ENCODE results near the gene SERPIND1.

Gene SERPIND1

GRCh38 chr22:20785415-20785814 lies 11.5 kb downstream of the SERPIND1 start:
- H3K9me3 ChIP-seq (ENCODE audit: control insufficient read depth, low read length) = no peaks in the 10 kb centered on the region
- H3K4me1 ChIP-seq (ENCODE audit: control insufficient read depth, insufficient read depth, low read length, poor library complexity, severe bottlenecking) = no peaks in the 10 kb centered on the region
- WGBS, 2 experiments (ENCODE audit: insufficient coverage in 2 of 2) = 71 to 80% methylated on average over 1 to 2 of the region's 3 CpGs
- peaks cover 28% of the 10 kb centered on the region for H3K36me3 ChIP-seq (ENCODE audit: control insufficient read depth, insufficient read depth, low read length)
- no peak overlapping the region for H3K4me3 ChIP-seq (ENCODE audit: extremely low read depth, insufficient read depth, low read length, poor library complexity, severe bottlenecking)
- no peak overlapping the region for H3K27ac ChIP-seq (ENCODE audit: low read depth, low read length, severe bottlenecking)

GRCh38 chr22:20786048-20786447 lies 12.1 kb downstream of the SERPIND1 start:
- Histone ChIP-seq H3K4me3 (ENCODE audit: extremely low read depth, insufficient read depth, low read length, poor library complexity, severe bottlenecking) (no peak overlapping the region), H3K36me3 (ENCODE audit: control insufficient read depth, insufficient read depth, low read length) (peaks cover 31% of the 10 kb centered on the region), H3K4me1 (ENCODE audit: control insufficient read depth, insufficient read depth, low read length, poor library complexity, severe bottlenecking) (no peaks in the 10 kb centered on the region), H3K9me3 (ENCODE audit: control insufficient read depth, low read length) (no peaks in the 10 kb centered on the region), H3K27ac (ENCODE audit: low read depth, low read length, severe bottlenecking) (no peak overlapping the region)
- WGBS, 2 experiments (ENCODE audit: insufficient coverage in 2 of 2) = 77 to 94% methylated on average over 2 to 6 of the region's 8 CpGs

- H3K4me1 ChIP-seq (ENCODE audit: control insufficient read depth, insufficient read depth, low read length, poor library complexity, severe bottlenecking) = no peaks in the 10 kb centered on the region
- WGBS, 2 experiments (ENCODE audit: insufficient coverage in 2 of 2) = 94 to 99% methylated on average over 9 to 10 of the region's 10 CpGs
- no peaks in the 10 kb centered on the region for H3K9me3 ChIP-seq (ENCODE audit: control insufficient read depth, low read length)
- peaks cover 36% of the 10 kb centered on the region for H3K36me3 ChIP-seq (ENCODE audit: control insufficient read depth, insufficient read depth, low read length)
- H3K27ac ChIP-seq (ENCODE audit: low read depth, low read length, severe bottlenecking) = no peak overlapping the region
- H3K4me3 ChIP-seq (ENCODE audit: extremely low read depth, insufficient read depth, low read length, poor library complexity, severe bottlenecking) = no peak overlapping the region
Measured at GRCh38 chr22:20786536-20786979, 12.6 kb downstream of the SERPIND1 start.

- Histone ChIP-seq H3K4me1 (ENCODE audit: control insufficient read depth, insufficient read depth, low read length, poor library complexity, severe bottlenecking) (no peaks in the 10 kb centered on the region), H3K36me3 (ENCODE audit: control insufficient read depth, insufficient read depth, low read length) (peaks cover 42% of the 10 kb centered on the region)
- WGBS, 2 experiments (ENCODE audit: insufficient coverage in 2 of 2) = 79 to 97% methylated on average over 4 of the region's 4 CpGs
Measured at GRCh38 chr22:20787223-20787622, 13.3 kb downstream of the SERPIND1 start.

GRCh38 chr22:20787746-20788626 lies 14.1 kb downstream of the SERPIND1 start:
- 96 to 100% methylated on average over 2 to 4 of the region's 4 CpGs for WGBS, 2 experiments (ENCODE audit: insufficient coverage in 2 of 2)
- Histone ChIP-seq H3K27ac (ENCODE audit: low read depth, low read length, severe bottlenecking) (no peak overlapping the region), H3K9me3 (ENCODE audit: control insufficient read depth, low read length) (no peaks in the 10 kb centered on the region), H3K36me3 (ENCODE audit: control insufficient read depth, insufficient read depth, low read length) (peaks cover 49% of the 10 kb centered on the region), H3K4me1 (ENCODE audit: control insufficient read depth, insufficient read depth, low read length, poor library complexity, severe bottlenecking) (no peaks in the 10 kb centered on the region), H3K4me3 (ENCODE audit: extremely low read depth, insufficient read depth, low read length, poor library complexity, severe bottlenecking) (no peak overlapping the region)

More at GRCh38 chr22:20787223-20787622, 13.3 kb downstream of the SERPIND1 start:
- H3K27ac ChIP-seq (ENCODE audit: low read depth, low read length, severe bottlenecking) = no peak overlapping the region
- no peak overlapping the region for H3K4me3 ChIP-seq (ENCODE audit: extremely low read depth, insufficient read depth, low read length, poor library complexity, severe bottlenecking)
- no peaks in the 10 kb centered on the region for H3K9me3 ChIP-seq (ENCODE audit: control insufficient read depth, low read length)

GRCh38 chr22:20788627-20789344 lies 14.9 kb downstream of the SERPIND1 start:
- Histone ChIP-seq H3K4me3 (ENCODE audit: extremely low read depth, insufficient read depth, low read length, poor library complexity, severe bottlenecking) (no peak overlapping the region), H3K4me1 (ENCODE audit: control insufficient read depth, insufficient read depth, low read length, poor library complexity, severe bottlenecking) (no peaks in the 10 kb centered on the region), H3K9me3 (ENCODE audit: control insufficient read depth, low read length) (no peaks in the 10 kb centered on the region), H3K36me3 (ENCODE audit: control insufficient read depth, insufficient read depth, low read length) (peaks cover 49% of the 10 kb centered on the region), H3K27ac (ENCODE audit: low read depth, low read length, severe bottlenecking) (no peak overlapping the region)
- WGBS, 2 experiments (ENCODE audit: insufficient coverage in 2 of 2) = 91 to 94% methylated on average over 4 to 5 of the region's 5 CpGs

- no peaks in the 10 kb centered on the region for H3K4me1 ChIP-seq (ENCODE audit: control insufficient read depth, insufficient read depth, low read length, poor library complexity, severe bottlenecking)
- peaks cover 61% of the 10 kb centered on the region for H3K36me3 ChIP-seq (ENCODE audit: control insufficient read depth, insufficient read depth, low read length)
- WGBS, 2 experiments (ENCODE audit: insufficient coverage in 2 of 2) = 92 to 96% methylated on average over 9 to 12 of the region's 12 CpGs
- no peak overlapping the region for H3K27ac ChIP-seq (ENCODE audit: low read depth, low read length, severe bottlenecking)
- no peaks in the 10 kb centered on the region for H3K9me3 ChIP-seq (ENCODE audit: control insufficient read depth, low read length)
- no peak overlapping the region for H3K4me3 ChIP-seq (ENCODE audit: extremely low read depth, insufficient read depth, low read length, poor library complexity, severe bottlenecking)
Measured at GRCh38 chr22:20792221-20792965, 18.5 kb downstream of the SERPIND1 start.

GRCh38 chr22:20792966-20793728 lies 19.2 kb downstream of the SERPIND1 start:
- Histone ChIP-seq H3K4me3 (ENCODE audit: extremely low read depth, insufficient read depth, low read length, poor library complexity, severe bottlenecking) (no peak overlapping the region), H3K36me3 (ENCODE audit: control insufficient read depth, insufficient read depth, low read length) (peaks cover 61% of the 10 kb centered on the region), H3K27ac (ENCODE audit: low read depth, low read length, severe bottlenecking) (no peak overlapping the region), H3K4me1 (ENCODE audit: control insufficient read depth, insufficient read depth, low read length, poor library complexity, severe bottlenecking) (no peaks in the 10 kb centered on the region), H3K9me3 (ENCODE audit: control insufficient read depth, low read length) (no peaks in the 10 kb centered on the region)
- 100% methylated on average over 1 to 2 of the region's 3 CpGs for WGBS, 2 experiments (ENCODE audit: insufficient coverage in 2 of 2)

- WGBS, 2 experiments (ENCODE audit: insufficient coverage in 2 of 2) = 95 to 96% methylated on average over 11 to 12 of the region's 13 CpGs
- Histone ChIP-seq H3K9me3 (ENCODE audit: control insufficient read depth, low read length) (no peaks in the 10 kb centered on the region), H3K36me3 (ENCODE audit: control insufficient read depth, insufficient read depth, low read length) (peaks cover 62% of the 10 kb centered on the region), H3K27ac (ENCODE audit: low read depth, low read length, severe bottlenecking) (no peak overlapping the region), H3K4me3 (ENCODE audit: extremely low read depth, insufficient read depth, low read length, poor library complexity, severe bottlenecking) (no peak overlapping the region), H3K4me1 (ENCODE audit: control insufficient read depth, insufficient read depth, low read length, poor library complexity, severe bottlenecking) (no peaks in the 10 kb centered on the region)
Measured at GRCh38 chr22:20793748-20794649, 20.1 kb downstream of the SERPIND1 start.

All from mesodermal cell (in vitro differentiated cells).